IMR-90 (cell line): ENCODE results near the gene SNX11. TPM values are rescaled to one million over a fixed set of nuclear protein-coding genes. Genes with fewer than 3 reads are reported as not detected.

Experiments
- ATAC-seq: fragments of 200-7000 bp; cut with Tn5 transposase; 2 replicates; pipeline ENCODE4 v1.9.1; 2020; ENCODE audit warnings: low read depth, mild to moderate bottlenecking, moderate library complexity
- BruUV-seq: library from RNA; stranded (reverse); fragments of 400-500 nt; replicated peaks from 2 replicates; lab custom pipeline; 2021; lab: Mats Ljungman, UMichigan
- CTCF ChIA-PET: fragments of 300-600 bp; formaldehyde crosslinking; extraction: SDS; loops from one replicate; lab custom pipeline; 2021; ENCODE audit warnings: antibody characterized with exemption; lab: Yijun Ruan, JAX
- POLR2A ChIA-PET: fragments of 300-600 bp; sonication (Branson Sonifier 250); formaldehyde crosslinking; loops from one replicate; lab custom pipeline; 2022; ENCODE audit warnings: antibody characterized with exemption; ENCODE audit not compliant: unreplicated experiment; lab: Charles Lee
- DNase-seq: peaks from one replicate; pipeline ENCODE4 v3.0.0; 2013
- H2AFZ ChIP-seq: replicated peaks from 2 replicates; pipeline ENCODE3; 2013; ENCODE audit warnings: low read length, mild to moderate bottlenecking; ENCODE audit not compliant: poor library complexity
- H2AK5ac ChIP-seq: 2 replicates; pipeline ENCODE4 v1.6.1; 2013; ENCODE audit warnings: low read depth, low read length, inconsistent platforms
- H2AK9ac ChIP-seq: replicated peaks from 2 replicates; pipeline ENCODE3; 2013; ENCODE audit warnings: mild to moderate bottlenecking, low read depth, low read length, moderate library complexity; ENCODE audit not compliant: poor library complexity
- H2BK120ac ChIP-seq: 2 replicates; pipeline ENCODE4 v1.6.1; 2013; ENCODE audit warnings: low read depth, low read length, inconsistent platforms
- H2BK15ac ChIP-seq: 3 replicates; pipeline ENCODE4 v1.6.1; 2013; ENCODE audit warnings: low read depth, low read length, inconsistent platforms
- H2BK20ac ChIP-seq: 2 replicates; pipeline ENCODE4 v1.6.1; 2013; ENCODE audit warnings: low read depth, mild to moderate bottlenecking, inconsistent platforms, low read length, moderate library complexity
- H2BK5ac ChIP-seq: 2 replicates; pipeline ENCODE4 v1.6.1; 2013; ENCODE audit warnings: mild to moderate bottlenecking, low read depth, low read length, inconsistent platforms; ENCODE audit not compliant: poor library complexity, severe bottlenecking
- H3K14ac ChIP-seq: replicated peaks from 2 replicates; pipeline ENCODE4 v1.6.1; 2013; ENCODE audit warnings: low read depth, low read length, inconsistent platforms
- H3K18ac ChIP-seq: 2 replicates; pipeline ENCODE4 v1.6.1; 2013; ENCODE audit warnings: low read depth, low read length, control low read depth
- H3K23ac ChIP-seq: 2 replicates; pipeline ENCODE4 v1.6.1; 2013; ENCODE audit warnings: low read depth, low read length, inconsistent platforms
- H3K27ac ChIP-seq: 2 replicates; pipeline ENCODE4 v1.5.1; 2013; ENCODE audit warnings: mild to moderate bottlenecking, control low read depth, low read length; ENCODE audit not compliant: insufficient read depth
- H3K27me3 ChIP-seq: 2 replicates; pipeline ENCODE4 v1.6.1; 2013; ENCODE audit warnings: low read length; ENCODE audit not compliant: control insufficient read depth, insufficient read depth
- H3K36me3 ChIP-seq: 2 replicates; pipeline ENCODE4 v1.6.1; 2013; ENCODE audit warnings: low read length, mixed read lengths; ENCODE audit not compliant: control insufficient read depth, insufficient read depth
- H3K4ac ChIP-seq: 2 replicates; pipeline ENCODE4 v1.6.1; 2013; ENCODE audit warnings: low read depth, low read length, inconsistent platforms
- H3K4me1 ChIP-seq: 2 replicates; pipeline ENCODE4 v1.6.1; 2013; ENCODE audit warnings: low read length, mixed read lengths; ENCODE audit not compliant: control insufficient read depth, insufficient read depth
- H3K4me2 ChIP-seq: 2 replicates; pipeline ENCODE4 v1.6.1; 2013; ENCODE audit warnings: low read depth, mild to moderate bottlenecking, control low read depth, low read length, moderate library complexity
- H3K4me3 ChIP-seq: 2 replicates; pipeline ENCODE4 v1.5.1; 2013; ENCODE audit warnings: low read depth, mild to moderate bottlenecking, control low read depth, low read length, moderate library complexity; ENCODE audit not compliant: insufficient read depth
- H3K56ac ChIP-seq: 2 replicates; pipeline ENCODE4 v1.6.1; 2013; ENCODE audit warnings: low read length, inconsistent platforms; ENCODE audit not compliant: insufficient read depth; ENCODE audit errors: extremely low read depth
- H3K79me1 ChIP-seq, 2 experiments: 2 replicates each; pipeline ENCODE4 v1.6.1; 2013; ENCODE audit warnings: low read length in 2 of 2, inconsistent platforms in 1 of 2, low read depth in 1 of 2
- H3K9ac ChIP-seq: 2 replicates; pipeline ENCODE4 v1.6.1; 2013; ENCODE audit warnings: low read depth, low read length, control low read depth
- H3K9me1 ChIP-seq: 2 replicates; pipeline ENCODE4 v1.6.1; 2013; ENCODE audit warnings: low read length, inconsistent platforms; ENCODE audit not compliant: insufficient read depth
- H3K9me3 ChIP-seq: 2 replicates; pipeline ENCODE4 v1.6.1; 2013; ENCODE audit warnings: low read length; ENCODE audit not compliant: control insufficient read depth, insufficient read depth
- H4K20me1 ChIP-seq: 2 replicates; pipeline ENCODE4 v1.6.1; 2013; ENCODE audit warnings: low read length, inconsistent platforms; ENCODE audit not compliant: insufficient read depth
- H4K5ac ChIP-seq: 2 replicates; pipeline ENCODE4 v1.6.1; 2013; ENCODE audit warnings: mild to moderate bottlenecking, low read depth, low read length, control low read depth
- H4K8ac ChIP-seq, 2 experiments: 2 replicates each; pipeline ENCODE4 v1.6.1; 2013; ENCODE audit warnings: low read depth in 2 of 2, low read length in 2 of 2, control low read depth in 1 of 2, inconsistent platforms in 1 of 2
- H4K91ac ChIP-seq: 2 replicates; pipeline ENCODE4 v1.6.1; 2013; ENCODE audit warnings: low read depth, low read length, inconsistent platforms; ENCODE audit not compliant: insufficient read depth
- BHLHE40 ChIP-seq: fragments of 150-350 bp; IDR thresholded peaks from 2 replicates; pipeline ENCODE4 v1.6.1; 2016; ENCODE audit warnings: mild to moderate bottlenecking, low read depth, low read length
- CEBPB ChIP-seq: IDR thresholded peaks from 2 replicates; pipeline ENCODE4 v1.6.1; 2012; ENCODE audit warnings: low read depth, low read length, improper control_type of control experiment
- CHD1 ChIP-seq: IDR thresholded peaks from 2 replicates; pipeline ENCODE4 v1.6.1; 2012; ENCODE audit warnings: low read depth, low read length, improper control_type of control experiment
- FOS ChIP-seq: fragments of 150-350 bp; IDR thresholded peaks from 2 replicates; pipeline ENCODE4 v1.6.1; 2016; ENCODE audit warnings: low read depth, low read length
- MAFK ChIP-seq: IDR thresholded peaks from 2 replicates; pipeline ENCODE4 v1.6.1; 2012; ENCODE audit warnings: low read depth, low read length, improper control_type of control experiment
- MAZ ChIP-seq: IDR thresholded peaks from 2 replicates; pipeline ENCODE4 v1.6.1; 2012; ENCODE audit warnings: low read depth, mild to moderate bottlenecking, low read length, improper control_type of control experiment, moderate library complexity, borderline replicate concordance
- MXI1 ChIP-seq: IDR thresholded peaks from 2 replicates; pipeline ENCODE4 v1.6.1; 2012; ENCODE audit warnings: low read depth, mild to moderate bottlenecking, low read length, moderate library complexity, borderline replicate concordance
- NFE2L2 ChIP-seq: fragments of 150-350 bp; IDR thresholded peaks from 2 replicates; pipeline ENCODE4 v1.6.1; 2016; ENCODE audit warnings: low read depth, mild to moderate bottlenecking, low read length
- POLR2A ChIP-seq: IDR thresholded peaks from 2 replicates; pipeline ENCODE4 v1.6.1; 2012; ENCODE audit warnings: mild to moderate bottlenecking, low read depth, low read length
- RAD21 ChIP-seq: IDR thresholded peaks from 2 replicates; pipeline ENCODE4 v1.6.1; 2012; ENCODE audit warnings: low read length, improper control_type of control experiment
- RCOR1 ChIP-seq: IDR thresholded peaks from 2 replicates; pipeline ENCODE4 v1.6.1; 2012; ENCODE audit warnings: mild to moderate bottlenecking, low read length, improper control_type of control experiment; ENCODE audit not compliant: insufficient replicate concordance
- RFX5 ChIP-seq: IDR thresholded peaks from 2 replicates; pipeline ENCODE4 v1.8.0; 2012; ENCODE audit warnings: low read depth, mild to moderate bottlenecking, low read length, moderate library complexity
- SMC3 ChIP-seq: fragments of 150-350 bp; IDR thresholded peaks from 2 replicates; pipeline ENCODE4 v1.6.1; 2016; ENCODE audit warnings: low read depth, mild to moderate bottlenecking, antibody characterized with exemption, low read length, moderate library complexity
- WGBS, 2 experiments: methylation state at CpG; one replicate each; pipeline versions ENCODE4 v1.1.5 to v1.1.7; 2013; ENCODE audit warnings: missing lambda C conversion rate in 2 of 2; ENCODE audit not compliant: insufficient read length in 1 of 2; ENCODE audit errors: extremely low coverage in 2 of 2; 5-methylcytosine and 5-hydroxymethylcytosine counted together
- dilution Hi-C: fragments of 300-500 bp; cut with HindIII; formaldehyde crosslinking; loops from one replicate; pipeline ENCODE4 v1.14.3; 2018; ENCODE audit warnings: low sequenced_read_pairs; ENCODE audit not compliant: unreplicated experiment
- in situ Hi-C: fragments of 300-500 bp; cut with MboI; formaldehyde crosslinking; loops from 3 replicates; pipeline ENCODE4 v1.14.3; 2019; ENCODE audit warnings: low sequenced_read_pairs, inconsistent platforms, mixed read lengths
- intact Hi-C: fragments of 100-400 bp; cut with micrococcal nuclease; formaldehyde crosslinking; loops from 2 replicates; pipeline ENCODE4 v1.10.0; 2022
- polyA plus RNA-seq, 3 experiments: library from polyadenylated mRNA; depleted of rRNA; stranded (reverse); fragments of >200 nt; gene quantifications; 2 replicates each; pipeline ENCODE4 v1.2.3, GENCODE V29; 2012; ENCODE audit warnings: low replicate concordance in 1 of 3
- total RNA-seq: library from RNA; depleted of rRNA; stranded (reverse); fragments of >200 nt; gene quantifications from 2 replicates; pipeline ENCODE4 v1.2.3, GENCODE V29; 2012
- TF ChIP-seq, protein P1 (sequence below): fragments of 150-350 bp; IDR thresholded peaks from 2 replicates; pipeline ENCODE4 v1.6.1; 2016; ENCODE audit warnings: low read depth, mild to moderate bottlenecking, low read length, moderate library complexity, borderline replicate concordance
- TF ChIP-seq, protein P2 (sequence below): fragments of 150-350 bp; IDR thresholded peaks from 2 replicates; pipeline ENCODE4 v1.6.1; 2017; ENCODE audit warnings: mild to moderate bottlenecking, antibody characterized with exemption, low read length, low read depth
- TF ChIP-seq, protein P3 (sequence below): conservative IDR thresholded peaks from 2 replicates; pipeline ENCODE4 v1.5.1; 2012; ENCODE audit warnings: mild to moderate bottlenecking, low read depth, low read length, improper control_type of control experiment

Gene SNX11
- total and polyA plus RNA-seq, 2 of the 4 experiments (the other 2 are of a cell fraction): 14.7 to 16.9 TPM

DNA sequence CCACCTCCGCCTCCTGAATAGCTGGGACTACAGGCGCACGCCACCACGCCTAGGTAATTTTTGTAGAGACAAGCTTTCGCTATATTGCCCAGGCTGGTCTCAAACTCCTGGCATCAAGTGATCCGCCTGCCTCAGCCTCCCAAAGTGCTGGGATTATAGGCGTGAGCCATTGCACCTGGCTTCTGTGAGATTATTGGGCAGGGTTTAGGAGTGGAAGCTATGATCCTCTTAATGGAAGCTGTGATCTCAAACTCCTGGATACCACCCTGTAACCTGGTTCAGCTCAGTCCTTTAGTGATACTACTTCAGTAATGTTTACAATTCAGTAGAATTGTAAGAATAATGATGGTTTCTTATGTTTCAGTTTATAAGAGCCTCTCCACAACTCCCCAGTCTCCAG, 45.3 kb upstream of the SNX11 start:
- H3K27me3 ChIP-seq: no peaks in the 10 kb centered on the region
- no peak overlapping the region for H2AK9ac ChIP-seq
- H3K9me3 ChIP-seq: no peaks in the 10 kb centered on the region
- H2BK120ac ChIP-seq: no peak overlapping the region
- H4K8ac ChIP-seq: no peak overlapping the region
- ChIA-PET CTCF (no interaction called here), POLR2A (interaction anchor here (0.7 kb wide), 1 partner anchor 27 kb away, joined by 6 read pairs; no protein-coding TSS in a partner anchor)
- H3K23ac ChIP-seq: no peak overlapping the region
- no peak for ATAC-seq
- no peak overlapping the region for H2BK5ac ChIP-seq
- H3K79me1 ChIP-seq: peaks cover 18 to 80% of the 10 kb centered on the region in 2 experiments; a peak in 3 of 4 replicates
- DNase-seq: no peak
- H3K4me3 ChIP-seq: no peak overlapping the region
- in situ Hi-C loops: no loop called here
- no peak overlapping the region for H3K9ac ChIP-seq
- no peak overlapping the region for H3K4me2 ChIP-seq
- H4K20me1 ChIP-seq: peaks cover 5% of the 10 kb centered on the region
- no peak overlapping the region for H3K14ac ChIP-seq
- intact Hi-C loops: no loop called here
- H2AK5ac ChIP-seq: no peak overlapping the region
- H4K91ac ChIP-seq: no peak overlapping the region
- H3K36me3 ChIP-seq: peaks cover 57% of the 10 kb centered on the region
- H3K4ac ChIP-seq: no peak overlapping the region
- H2BK20ac ChIP-seq: no peak overlapping the region
- TF ChIP-seq BHLHE40: no peak
- TF ChIP-seq, protein P1, sequence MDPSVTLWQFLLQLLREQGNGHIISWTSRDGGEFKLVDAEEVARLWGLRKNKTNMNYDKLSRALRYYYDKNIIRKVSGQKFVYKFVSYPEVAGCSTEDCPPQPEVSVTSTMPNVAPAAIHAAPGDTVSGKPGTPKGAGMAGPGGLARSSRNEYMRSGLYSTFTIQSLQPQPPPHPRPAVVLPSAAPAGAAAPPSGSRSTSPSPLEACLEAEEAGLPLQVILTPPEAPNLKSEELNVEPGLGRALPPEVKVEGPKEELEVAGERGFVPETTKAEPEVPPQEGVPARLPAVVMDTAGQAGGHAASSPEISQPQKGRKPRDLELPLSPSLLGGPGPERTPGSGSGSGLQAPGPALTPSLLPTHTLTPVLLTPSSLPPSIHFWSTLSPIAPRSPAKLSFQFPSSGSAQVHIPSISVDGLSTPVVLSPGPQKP: no peak
- TF ChIP-seq POLR2A: no peak
- TF ChIP-seq MAFK: no peak
- TF ChIP-seq CHD1: no peak
- no peak for TF ChIP-seq CEBPB
- no peak for TF ChIP-seq RAD21
- TF ChIP-seq FOS: no peak
- TF ChIP-seq MXI1: no peak
- no peak for TF ChIP-seq SMC3
- TF ChIP-seq NFE2L2: no peak
- TF ChIP-seq, protein P2, sequence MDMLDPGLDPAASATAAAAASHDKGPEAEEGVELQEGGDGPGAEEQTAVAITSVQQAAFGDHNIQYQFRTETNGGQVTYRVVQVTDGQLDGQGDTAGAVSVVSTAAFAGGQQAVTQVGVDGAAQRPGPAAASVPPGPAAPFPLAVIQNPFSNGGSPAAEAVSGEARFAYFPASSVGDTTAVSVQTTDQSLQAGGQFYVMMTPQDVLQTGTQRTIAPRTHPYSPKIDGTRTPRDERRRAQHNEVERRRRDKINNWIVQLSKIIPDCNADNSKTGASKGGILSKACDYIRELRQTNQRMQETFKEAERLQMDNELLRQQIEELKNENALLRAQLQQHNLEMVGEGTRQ: no peak
- no peak for TF ChIP-seq RFX5
- TF ChIP-seq RCOR1: no peak
- no peak for TF ChIP-seq MAZ
- TF ChIP-seq, protein P3, sequence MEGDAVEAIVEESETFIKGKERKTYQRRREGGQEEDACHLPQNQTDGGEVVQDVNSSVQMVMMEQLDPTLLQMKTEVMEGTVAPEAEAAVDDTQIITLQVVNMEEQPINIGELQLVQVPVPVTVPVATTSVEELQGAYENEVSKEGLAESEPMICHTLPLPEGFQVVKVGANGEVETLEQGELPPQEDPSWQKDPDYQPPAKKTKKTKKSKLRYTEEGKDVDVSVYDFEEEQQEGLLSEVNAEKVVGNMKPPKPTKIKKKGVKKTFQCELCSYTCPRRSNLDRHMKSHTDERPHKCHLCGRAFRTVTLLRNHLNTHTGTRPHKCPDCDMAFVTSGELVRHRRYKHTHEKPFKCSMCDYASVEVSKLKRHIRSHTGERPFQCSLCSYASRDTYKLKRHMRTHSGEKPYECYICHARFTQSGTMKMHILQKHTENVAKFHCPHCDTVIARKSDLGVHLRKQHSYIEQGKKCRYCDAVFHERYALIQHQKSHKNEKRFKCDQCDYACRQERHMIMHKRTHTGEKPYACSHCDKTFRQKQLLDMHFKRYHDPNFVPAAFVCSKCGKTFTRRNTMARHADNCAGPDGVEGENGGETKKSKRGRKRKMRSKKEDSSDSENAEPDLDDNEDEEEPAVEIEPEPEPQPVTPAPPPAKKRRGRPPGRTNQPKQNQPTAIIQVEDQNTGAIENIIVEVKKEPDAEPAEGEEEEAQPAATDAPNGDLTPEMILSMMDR: no peak
- dilution Hi-C loops: no loop called here
- BruUV-seq: no TSS peak
- no peak overlapping the region for H2BK15ac ChIP-seq
- H3K4me1 ChIP-seq: peaks cover 2% of the 10 kb centered on the region; the same call in 1 of the 2 replicates
- no peak overlapping the region for H3K27ac ChIP-seq
- H2AFZ ChIP-seq: no peak overlapping the region
- H3K18ac ChIP-seq: no peak overlapping the region
- WGBS, 2 experiments: 90% methylated on average over 2 of the region's 7 CpGs; no CpG with 5 or more reads in 1 of the 2 experiments
- H3K9me1 ChIP-seq: peaks cover 8% of the 10 kb centered on the region
- H3K56ac ChIP-seq: no peak overlapping the region
- H4K5ac ChIP-seq: no peak overlapping the region
